Inflammatory macrophage (primary cell): ENCODE results near the gene NCOA7.
A peak's percentile ranks its signal among the peaks of the same experiment; 100 is the strongest.
"Not testable (repeated sequence)": the region's sequence is repeated elsewhere in the genome, so short reads cannot be mapped to it uniquely, and the experiment has no call there.

ENCODE experiments used
- DNase-seq, 2 donors: peaks; one replicate each; pipeline ENCODE4 v3.0.0-alpha.2; 2020 to 2022

Gene NCOA7

GRCh38 chr6:125871365-125871764 is 80.6 kb downstream of the NCOA7 start:
- DNase-seq, result no peak

GRCh38 chr6:125872259-125872921 is 81.6 kb downstream of the NCOA7 start:
- DNase-seq, result peak; percentile 23 to 41

GRCh38 chr6:125882243-125882642 is 91.5 kb downstream of the NCOA7 start:
- no peak for DNase-seq

- DNase-seq, result no peak
These were observed 94.0 kb downstream of the NCOA7 start for GRCh38 chr6:125884634-125885371.

GRCh38 chr6:125886021-125886420 is 95.3 kb downstream of the NCOA7 start:
- peak; percentile 55 to 69 for DNase-seq

- no peak for DNase-seq
These were observed 96.2 kb downstream of the NCOA7 start for GRCh38 chr6:125886914-125887313.

- DNase-seq, result no peak
These were observed 96.6 kb downstream of the NCOA7 start for GRCh38 chr6:125887372-125887771.

- peak; percentile 36 to 41 for DNase-seq
These were observed 98.4 kb downstream of the NCOA7 start for GRCh38 chr6:125888989-125889656.

GRCh38 chr6:125899726-125900182 is 109.0 kb downstream of the NCOA7 start:
- DNase-seq, result no peak

- DNase-seq, result no peak
These were observed 114.1 kb downstream of the NCOA7 start for GRCh38 chr6:125904871-125905270.

GRCh38 chr6:125906158-125906998 is 115.6 kb downstream of the NCOA7 start:
- DNase-seq, result peak; percentile 39 to 42

GRCh38 chr6:125910527-125910926 is 119.8 kb downstream of the NCOA7 start:
- peak; percentile 55 to 81 for DNase-seq

- peak; percentile 46 to 62 for DNase-seq
These were observed 120.3 kb downstream of the NCOA7 start for GRCh38 chr6:125911051-125911451.

- DNase-seq, result not testable (repeated sequence)
These were observed 121.7 kb downstream of the NCOA7 start for GRCh38 chr6:125912430-125912829.

GRCh38 chr6:125913145-125913544 is 122.4 kb downstream of the NCOA7 start:
- no peak for DNase-seq

GRCh38 chr6:125913864-125914351 is 123.1 kb downstream of the NCOA7 start:
- DNase-seq, result peak; percentile 53 to 57

- DNase-seq, result no peak
These were observed 127.5 kb downstream of the NCOA7 start for GRCh38 chr6:125918230-125918629.

- peak; percentile 61 to 83 for DNase-seq
These were observed 128.2 kb downstream of the NCOA7 start for GRCh38 chr6:125918681-125919566.

GRCh38 chr6:125919618-125920017 is 128.9 kb downstream of the NCOA7 start:
- DNase-seq, result no peak

- no peak for DNase-seq
These were observed 131.6 kb downstream of the NCOA7 start for GRCh38 chr6:125922322-125922860.

- no peak for DNase-seq
These were observed 132.7 kb downstream of the NCOA7 start for GRCh38 chr6:125923366-125923877.
